Limb (tissue), 2 donors: ENCODE results near the gene FAM187B.
A peak's percentile ranks its signal among the peaks of the same experiment; 100 is the strongest.
"Not testable (repeated sequence)": the region's sequence is repeated elsewhere in the genome, so short reads cannot be mapped to it uniquely, and the experiment has no call there.

ENCODE experiments used
- DNase-seq, 2 donors: peaks; one replicate each; pipeline ENCODE4 v3.0.0-alpha.2; 2016; ENCODE audit errors: extremely low spot score in 2 of 2

Gene FAM187B

DNA sequence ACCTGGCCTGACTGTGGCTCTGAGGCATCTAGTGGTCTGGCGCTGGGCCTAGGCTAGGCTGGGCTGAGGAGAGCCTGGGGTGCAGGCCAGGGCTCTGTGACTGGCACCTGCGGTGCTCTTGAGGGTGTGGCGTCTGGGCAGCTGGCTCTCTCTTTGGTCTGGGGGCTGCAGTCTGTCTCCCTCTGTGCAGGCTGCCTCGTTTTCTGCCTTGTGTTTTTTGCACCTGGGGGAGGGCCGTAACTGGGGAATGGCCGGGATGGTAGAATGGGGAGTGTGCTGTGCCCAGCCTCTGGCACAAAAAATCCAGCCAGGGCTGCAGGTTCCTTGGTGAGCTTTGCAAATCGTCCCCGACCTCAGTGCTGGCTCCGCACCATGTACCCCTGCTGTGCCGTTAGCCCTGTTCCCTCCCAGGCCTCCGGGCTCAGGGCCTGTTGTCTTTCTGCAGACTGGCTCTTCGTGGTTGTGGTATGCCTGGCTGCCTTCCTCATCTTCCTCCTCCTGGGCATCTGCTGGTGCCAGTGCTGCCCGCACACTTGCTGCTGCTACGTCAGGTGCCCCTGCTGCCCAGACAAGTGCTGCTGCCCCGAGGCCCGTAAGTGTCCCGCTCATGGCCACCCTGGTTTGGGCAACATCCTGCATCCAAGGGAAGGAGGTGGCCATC is 33.7 kb upstream of the FAM187B start:
- peak in 1 of 2 donors; percentile 28 for DNase-seq

DNA sequence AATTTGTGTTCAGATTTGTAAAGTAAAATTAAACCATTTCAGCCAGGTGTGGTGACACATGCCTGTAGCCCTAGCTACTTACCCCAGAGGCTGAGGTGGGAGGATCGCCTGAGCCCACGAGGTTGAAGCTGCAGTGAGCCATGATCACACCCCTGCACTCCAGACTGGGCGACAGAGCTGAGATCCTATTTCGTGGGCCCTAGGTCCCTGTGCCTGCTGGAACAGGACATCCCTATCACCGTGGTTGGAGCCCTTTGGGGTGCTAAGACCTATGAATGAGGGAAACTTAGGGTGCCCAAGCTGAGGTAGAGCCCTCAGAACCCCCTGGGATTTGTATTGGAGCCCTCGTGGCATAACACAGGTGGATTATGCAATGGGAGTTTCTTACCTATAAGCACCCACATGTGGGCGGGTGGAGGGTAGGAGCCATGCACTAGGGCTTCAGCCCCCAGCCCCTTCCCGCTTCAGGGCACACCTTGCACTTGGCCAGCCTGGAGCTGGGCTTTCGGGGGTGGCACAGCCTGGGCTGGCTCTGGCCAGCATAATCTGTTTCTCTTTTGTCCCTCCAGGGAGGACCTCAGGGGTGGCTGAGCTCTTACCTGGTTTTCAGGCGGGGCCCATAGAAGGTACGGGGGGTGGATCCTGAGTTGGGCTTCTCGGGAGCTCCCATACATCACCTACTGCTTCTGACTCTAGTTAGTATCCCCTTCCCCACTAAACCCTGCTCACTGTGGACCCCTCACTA is 33.0 kb upstream of the FAM187B start:
- peak in 1 of 2 donors; percentile 25 for DNase-seq

DNA sequence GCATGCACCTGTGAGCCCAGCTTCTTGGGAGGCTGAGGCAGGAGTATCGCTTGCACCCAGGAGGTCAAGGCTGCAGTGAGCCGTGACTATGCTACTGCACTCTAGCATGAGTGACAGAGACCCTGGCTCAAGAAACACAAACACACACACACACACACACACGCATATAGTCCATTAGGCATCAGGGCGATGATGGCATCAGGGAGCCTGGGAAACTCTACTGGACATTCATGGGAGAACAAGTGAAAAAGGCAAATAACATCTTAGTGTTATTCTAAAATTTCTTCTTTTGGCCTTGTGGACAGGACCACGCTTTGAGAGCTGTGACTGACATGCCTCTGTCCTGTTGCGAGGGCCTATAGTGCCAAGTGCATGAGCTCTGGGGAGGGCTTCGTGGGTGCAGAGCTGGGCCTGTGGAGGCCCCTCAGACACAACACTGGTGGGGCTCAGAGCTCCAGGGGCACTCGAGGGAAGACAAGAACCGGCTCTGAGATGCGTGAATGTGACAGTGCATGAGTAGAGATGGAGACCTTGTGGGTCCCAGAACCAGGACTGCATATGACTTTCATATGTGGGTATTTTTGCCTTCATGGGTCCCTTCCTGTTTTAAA is 32.3 kb upstream of the FAM187B start:
- peak in 1 of 2 donors; percentile 10 for DNase-seq

DNA sequence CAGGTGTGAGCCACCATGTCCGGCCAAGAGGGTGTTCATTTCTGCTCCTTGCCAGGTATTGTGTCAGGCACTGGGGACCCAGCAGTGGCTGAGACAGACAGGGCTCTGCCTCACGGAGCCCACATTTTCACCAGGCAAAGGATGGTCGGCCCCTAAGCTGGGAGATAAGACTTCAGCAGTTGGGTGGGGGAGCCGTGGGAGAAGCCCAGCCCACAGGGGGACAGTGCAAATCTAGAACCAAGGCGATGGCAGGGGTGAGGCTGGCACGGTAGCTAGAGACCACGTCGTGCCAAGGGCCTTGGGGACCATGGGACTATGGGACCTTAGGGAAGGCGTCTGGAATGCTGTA is 28.5 kb upstream of the FAM187B start:
- no peak for DNase-seq

DNA sequence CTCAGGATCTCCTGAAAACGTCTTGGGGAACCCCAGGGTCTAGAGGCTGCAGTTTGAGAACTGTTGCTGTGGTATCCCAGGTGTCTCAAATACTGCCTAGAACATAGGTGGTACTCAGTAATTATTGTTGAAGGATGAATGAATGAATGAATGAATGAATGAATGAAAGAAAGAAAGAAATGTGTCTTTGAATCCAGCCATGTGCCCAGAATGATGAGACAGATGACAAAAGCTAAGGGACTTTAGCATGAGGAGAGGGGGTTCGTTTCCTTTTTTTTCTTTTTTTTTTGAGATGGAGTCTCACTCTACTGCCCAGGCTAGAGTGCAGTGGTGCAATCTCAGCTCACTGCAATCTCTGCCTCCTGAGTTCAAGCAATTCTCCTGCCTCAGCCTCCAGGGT is 28.0 kb upstream of the FAM187B start:
- no peak for DNase-seq

DNA sequence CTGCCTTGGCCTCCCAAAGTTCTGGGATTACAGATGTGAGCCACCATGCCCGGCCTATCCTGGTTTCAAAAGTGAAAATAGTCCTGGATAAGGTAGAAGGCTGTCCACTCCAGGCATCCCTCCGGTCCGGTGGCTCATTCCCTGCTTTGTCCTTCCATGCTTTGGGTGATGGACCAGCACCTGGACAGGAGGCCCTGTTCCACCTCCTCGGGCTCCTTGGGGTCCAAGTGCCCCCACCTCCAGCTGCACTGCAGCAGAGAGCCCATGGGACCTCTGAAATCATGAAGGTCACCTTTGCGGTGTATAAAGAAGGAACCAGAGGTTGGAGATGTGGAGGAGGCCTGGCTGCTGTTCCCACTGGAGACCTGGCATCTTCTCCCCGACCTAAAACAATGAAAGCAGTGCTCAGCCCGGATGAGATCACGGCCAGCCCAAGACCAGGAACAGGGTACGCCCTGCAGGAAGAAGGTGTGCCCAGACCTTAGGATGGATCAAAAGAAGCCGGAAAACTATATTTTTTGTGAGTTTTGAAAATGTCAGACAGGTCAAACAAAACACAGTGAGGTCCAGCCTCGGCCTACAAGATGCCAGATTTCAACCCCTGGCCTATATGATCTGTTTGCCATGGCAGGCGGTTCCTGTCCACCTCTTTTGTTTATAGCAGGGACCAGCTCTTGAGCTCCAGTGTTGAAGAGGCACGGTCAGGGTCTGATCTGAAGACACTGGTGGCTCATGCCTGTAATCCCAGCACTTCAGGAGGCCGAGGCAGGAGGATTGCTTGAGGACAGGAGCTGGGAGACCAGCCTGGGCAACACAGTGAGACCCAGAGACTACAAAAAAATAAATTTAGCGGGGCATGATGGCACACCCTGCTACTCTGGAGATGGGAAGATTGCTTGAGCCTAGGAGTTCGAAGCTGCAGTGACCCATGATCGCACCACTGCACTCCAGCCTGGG is 26.1 kb upstream of the FAM187B start:
- no peak for DNase-seq

DNA sequence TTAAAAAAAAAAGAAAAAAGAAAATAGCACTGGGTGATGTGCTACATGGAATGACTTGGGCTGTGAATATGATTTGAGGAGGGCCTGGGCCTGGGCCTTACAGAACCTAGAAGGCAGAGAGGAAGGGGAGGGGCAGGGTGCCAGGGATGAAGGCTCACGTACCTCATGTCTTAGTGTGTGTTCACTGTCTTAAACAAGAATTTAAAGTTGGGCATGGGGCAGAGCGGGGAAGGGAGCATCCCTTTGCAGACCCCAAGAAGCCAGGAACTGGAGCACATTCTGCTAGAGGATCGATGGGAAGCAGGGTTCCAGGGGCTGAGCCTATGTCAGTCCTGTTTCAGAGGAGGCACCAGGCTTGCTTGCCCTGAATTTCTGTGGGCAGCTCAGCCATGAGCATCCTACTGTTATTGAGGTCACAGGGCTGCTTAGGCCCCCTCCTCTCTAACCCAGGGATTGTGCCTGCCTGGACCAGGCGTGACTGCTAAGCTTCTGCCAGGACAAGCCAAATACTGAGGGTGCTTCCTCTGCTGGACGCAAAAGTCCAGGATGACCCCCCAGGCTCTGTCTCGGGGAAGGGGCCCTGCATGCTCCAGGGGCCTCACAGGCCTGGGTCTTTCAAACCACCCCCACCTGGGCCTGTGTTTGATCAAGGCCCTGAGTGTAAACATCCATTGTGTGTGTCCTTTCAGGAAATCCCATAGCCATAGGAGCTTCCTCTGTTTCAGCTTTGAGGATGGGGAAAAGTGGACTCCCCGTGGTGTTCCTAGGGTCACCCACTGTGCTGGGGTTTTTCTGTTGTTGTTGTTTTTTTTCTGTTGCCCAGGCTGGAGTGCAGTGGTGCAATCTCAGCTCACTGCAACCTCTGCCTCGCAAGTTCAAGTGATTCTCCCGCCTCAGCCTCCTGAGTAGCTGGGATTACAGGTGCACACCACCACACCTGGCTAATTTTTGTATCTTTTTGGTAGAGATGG is 25.1 kb upstream of the FAM187B start:
- DNase-seq, result no peak

DNA sequence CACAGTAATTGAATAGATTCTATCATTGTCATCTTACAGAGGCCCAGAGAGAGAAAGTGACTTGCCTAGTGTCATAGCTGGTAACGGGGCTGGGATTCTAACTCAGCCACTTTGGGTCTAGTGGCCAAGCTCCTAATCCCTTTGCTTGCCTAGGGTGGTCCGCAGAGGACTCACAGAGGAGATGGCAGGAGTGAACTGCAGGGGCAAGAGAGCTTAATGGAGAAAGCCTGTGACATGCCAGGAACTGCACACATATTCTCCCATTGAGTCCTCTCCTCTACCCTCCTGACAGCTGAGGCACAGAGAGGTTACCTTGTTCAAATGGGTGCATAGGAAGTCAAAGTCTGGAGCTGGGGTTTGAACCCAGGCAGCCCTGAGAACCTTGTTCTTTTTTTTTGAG is 22.9 kb upstream of the FAM187B start:
- DNase-seq, result no peak

DNA sequence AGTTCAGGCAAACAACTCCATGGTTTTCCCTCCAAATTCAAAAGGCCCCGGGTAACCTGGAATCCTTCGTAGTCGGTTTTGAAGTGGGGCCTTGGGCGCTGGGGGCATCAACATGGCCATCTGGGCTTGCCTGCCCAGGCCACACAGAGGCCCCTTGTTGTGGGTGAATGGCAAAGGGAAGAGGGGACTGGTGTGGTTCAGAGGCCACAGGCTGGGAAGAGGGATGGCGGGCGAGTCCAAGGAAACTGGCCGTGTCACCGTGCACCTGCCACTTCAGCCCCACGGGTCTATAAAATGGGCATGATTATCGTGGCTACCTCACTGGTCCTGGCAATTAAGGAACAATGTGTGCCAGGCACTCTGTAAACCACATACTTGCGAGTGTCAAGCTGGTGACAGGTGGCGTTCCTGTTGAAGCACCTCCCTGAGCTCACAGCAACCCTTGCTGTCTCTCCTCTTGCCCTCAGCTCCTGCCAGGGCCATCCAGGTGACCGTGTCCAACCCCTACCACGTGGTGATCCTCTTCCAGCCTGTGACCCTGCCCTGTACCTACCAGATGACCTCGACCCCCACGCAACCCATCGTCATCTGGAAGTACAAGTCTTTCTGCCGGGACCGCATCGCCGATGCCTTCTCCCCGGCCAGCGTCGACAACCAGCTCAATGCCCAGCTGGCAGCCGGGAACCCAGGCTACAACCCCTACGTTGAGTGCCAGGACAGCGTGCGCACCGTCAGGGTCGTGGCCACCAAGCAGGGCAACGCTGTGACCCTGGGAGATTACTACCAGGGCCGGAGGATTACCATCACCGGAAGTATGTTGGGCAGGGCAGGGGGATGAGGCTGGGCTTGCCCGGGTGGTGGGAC is 21.5 kb upstream of the FAM187B start:
- no peak for DNase-seq

DNA sequence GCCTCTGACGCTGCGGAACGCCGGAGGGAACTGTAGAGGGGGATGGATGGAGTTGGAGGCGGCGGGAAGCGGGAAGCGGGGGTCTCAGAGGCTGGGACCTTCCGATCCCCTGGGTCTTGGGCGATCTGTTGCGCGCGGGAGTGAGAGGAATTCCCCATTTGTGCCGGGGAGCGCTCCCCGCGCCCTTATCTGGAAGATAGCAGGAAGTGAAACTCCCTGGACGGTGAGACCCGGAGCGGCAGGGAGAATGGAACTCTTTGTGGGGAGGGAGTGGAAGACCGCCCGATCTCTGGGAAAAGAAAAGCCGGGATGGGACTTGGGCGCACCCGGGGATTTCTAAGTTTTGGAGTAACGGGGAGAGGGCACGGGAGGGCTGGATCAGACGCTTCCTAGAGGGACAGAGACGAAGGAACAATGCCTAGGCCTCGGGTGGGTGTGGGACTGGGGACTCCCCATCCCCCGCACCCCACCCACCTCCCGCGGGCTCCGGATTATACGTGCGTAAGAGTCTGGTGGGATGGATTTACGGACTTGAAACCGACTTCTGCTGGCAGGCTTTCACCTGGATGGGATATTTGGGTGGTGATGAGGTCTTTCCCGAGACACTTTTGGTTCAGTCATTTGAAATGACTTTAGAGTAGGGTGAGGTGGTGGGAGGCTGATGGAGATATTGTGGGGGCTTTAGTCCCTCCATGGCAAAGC is 20.8 kb upstream of the FAM187B start:
- no peak for DNase-seq

DNA sequence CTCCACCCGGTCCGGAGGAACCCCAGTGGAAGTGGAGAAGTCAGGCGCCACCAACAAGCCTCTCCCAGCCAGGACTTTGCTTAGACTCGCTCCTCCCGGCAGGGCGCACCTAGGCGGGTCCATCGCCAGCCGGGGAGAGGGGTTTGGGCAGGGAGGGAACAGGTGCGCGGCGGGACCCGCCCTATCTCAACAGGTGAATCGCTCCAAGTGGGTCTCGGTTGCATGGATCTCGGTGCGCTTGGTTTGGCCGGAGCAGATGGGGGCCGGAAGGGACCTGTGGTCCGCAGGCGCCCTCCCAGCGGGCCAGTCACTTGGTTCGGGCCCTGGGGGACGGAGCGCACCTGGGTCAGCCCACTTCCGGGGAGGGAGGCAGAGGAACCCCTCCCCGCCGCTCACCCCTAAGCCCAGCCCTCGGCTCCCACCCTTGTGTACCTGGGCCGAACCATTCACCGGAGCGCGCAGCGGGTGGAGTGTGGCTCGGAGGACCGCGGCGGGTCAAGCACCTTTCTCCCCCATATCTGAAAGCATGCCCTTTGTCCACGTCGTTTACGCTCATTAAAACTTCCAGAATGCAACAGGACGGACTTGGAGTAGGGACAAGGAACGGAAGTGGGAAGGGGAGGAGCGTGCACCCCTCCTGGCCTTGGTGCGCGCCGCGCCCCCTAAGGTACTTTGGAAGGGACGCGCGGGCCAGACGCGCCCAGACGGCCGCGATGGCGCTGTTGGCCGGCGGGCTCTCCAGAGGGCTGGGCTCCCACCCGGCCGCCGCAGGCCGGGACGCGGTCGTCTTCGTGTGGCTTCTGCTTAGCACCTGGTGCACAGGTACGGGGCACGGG is 20.0 kb upstream of the FAM187B start, which contains the start of gene LSR:
LSR (plus strand) TSS at position 693 of the 836 bp plus-strand sequence; CDS start at position 714, 21 bp downstream.
- DNase-seq, result no peak

DNA sequence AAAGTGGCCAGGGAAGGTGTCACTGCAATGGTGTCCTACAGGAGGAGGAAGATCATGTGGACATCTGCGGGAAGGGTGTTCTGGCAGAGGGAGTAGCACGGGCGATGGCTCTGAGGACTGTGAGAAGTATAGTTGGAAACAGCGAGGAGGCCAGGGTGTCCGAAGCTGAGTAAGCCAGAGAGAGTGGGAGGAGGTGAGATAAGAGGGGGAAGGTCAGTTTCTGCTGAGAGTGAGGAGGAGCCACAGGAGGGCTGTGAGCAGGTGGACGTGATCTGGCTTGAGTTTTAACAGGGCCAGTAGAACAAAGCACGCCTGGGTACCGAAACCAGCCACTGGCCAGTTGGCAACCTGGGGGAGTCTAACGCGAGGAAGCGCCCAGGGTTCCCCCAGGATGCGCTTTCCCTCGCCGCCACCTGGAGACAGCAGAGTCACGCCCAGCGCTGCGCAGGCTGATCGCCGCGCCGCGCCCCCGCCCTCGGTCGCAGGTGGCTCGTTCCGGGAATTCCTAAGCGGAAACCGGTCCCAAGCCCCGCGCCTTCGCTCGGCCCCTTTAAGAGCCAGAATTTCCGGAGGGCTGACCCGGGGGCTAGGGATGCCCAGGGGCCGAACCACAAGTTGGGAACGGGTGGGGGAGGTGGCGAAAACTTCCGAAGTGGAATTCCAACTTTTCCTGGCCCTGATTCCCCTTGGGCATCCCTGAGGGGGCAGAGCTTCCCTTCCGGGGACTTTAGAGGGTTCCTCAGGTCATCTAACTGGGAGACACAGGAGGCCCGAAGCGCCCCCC is 19.2 kb upstream of the FAM187B start:
- DNase-seq, result no peak

DNA sequence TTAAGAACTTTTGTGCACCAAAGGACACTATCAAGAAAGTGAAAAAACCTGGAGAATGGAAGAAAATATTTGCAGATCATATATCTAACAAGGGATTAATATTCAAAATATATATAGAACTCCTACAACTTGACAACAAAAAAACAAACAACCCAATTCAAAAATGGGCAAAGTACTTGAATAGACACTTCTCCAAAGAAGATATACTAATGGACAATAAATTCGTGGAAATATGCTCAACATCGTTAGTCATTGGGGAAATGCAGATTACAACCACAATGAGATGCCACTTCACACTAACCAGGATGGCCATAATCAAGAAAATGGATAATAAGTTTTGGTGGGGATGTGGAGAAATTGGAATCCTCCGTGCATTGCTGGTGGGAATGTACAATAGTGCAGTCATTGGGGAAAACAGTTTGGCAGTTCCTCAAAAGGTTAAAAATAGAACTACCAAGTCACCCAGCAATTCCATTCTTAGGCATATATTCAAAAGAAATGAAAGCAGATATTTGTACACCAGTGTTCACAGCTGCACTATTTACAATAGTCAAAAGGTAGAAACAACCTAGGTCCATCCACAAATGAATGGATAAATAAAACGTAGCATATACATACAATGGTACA is 18.0 kb upstream of the FAM187B start:
- DNase-seq, result no peak

DNA sequence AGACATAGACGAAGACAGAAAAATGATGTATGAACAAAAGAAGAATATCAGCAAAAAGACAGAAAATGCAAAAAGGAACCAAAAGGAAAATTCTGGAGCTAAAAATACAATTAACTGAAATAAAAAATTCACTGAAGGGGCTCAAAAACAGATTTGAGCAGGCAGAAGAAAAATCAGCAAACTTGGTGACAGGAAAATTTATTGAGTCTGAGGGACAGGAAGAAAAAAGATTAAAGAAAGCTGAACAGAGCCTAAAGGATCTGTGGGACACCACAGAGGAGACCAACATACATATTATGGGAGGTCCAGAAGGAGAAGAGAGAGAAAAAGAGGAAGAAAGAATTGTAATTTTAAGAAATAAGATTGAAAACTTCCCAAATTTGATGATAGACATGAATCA is 12.9 kb upstream of the FAM187B start:
- no peak for DNase-seq

DNA sequence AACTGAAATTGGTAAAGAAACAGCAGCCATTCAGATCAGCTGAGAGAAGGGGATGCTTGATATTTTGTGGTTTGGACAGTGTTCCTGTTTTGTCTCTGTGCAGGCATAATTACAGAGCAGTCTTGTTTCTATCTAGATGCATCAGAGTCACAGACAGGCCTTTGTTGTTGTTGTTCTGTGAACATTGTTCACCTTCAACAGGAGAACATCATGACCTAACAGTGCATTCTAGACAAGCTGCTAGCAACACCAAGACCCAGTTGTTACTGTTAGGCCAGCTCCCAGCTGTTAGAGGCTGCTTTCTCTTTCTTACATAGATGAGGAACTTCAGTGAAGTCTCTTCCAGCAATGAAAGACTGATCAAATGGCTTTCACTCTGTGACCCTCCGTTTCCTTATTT is 11.8 kb upstream of the FAM187B start:
- DNase-seq, result no peak

DNA sequence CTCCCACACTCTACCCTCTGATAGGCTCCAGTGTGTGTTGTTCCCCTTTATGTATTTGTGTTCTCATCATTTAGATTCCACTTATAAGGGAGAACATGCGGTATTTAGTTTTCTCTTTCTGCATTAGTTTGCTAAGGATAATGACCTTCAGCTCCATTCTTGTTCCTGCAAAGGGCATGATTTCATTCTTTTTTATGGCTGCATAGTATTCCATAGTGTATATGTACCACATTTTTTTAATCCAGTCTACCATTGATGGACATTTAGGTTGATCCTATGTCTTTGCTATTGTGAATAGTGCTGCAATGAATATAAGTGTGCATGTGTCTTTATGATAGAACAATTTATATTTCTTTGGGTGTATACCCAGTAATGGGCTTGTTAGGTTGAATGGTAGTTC is 11.1 kb upstream of the FAM187B start:
- not testable (repeated sequence) for DNase-seq
